ENCODE results near the gene C5.
"Not testable (repeated sequence)": the region's sequence is repeated elsewhere in the genome, so short reads cannot be mapped to it uniquely, and the experiment has no call there.

C5 gene

GRCh38 chr9:120983259-120983837, 66.7 kb downstream of the C5 start:
- in situ Hi-C loops (cut with MboI; ENCODE audit: low sequenced_read_pairs): loop anchor here (25.0 kb wide), 1 partner anchor 404 kb away; no protein-coding TSS in a partner anchor

GRCh38 chr9:120982836-120983235, 67.2 kb downstream of the C5 start:
- in situ Hi-C loops (cut with MboI; ENCODE audit: low sequenced_read_pairs): loop anchor here (25.0 kb wide), 1 partner anchor 404 kb away; no protein-coding TSS in a partner anchor

- in situ Hi-C loops (cut with MboI; ENCODE audit: low sequenced_read_pairs): loop anchor here (25.0 kb wide), 1 partner anchor 406 kb away; no protein-coding TSS in a partner anchor
Observed at GRCh38 chr9:120980951-120981350, 69.1 kb downstream of the C5 start.

GRCh38 chr9:120979797-120980196, 70.3 kb downstream of the C5 start:
- in situ Hi-C loops (cut with MboI; ENCODE audit: low sequenced_read_pairs): loop anchor here (25.0 kb wide), 1 partner anchor 408 kb away; no protein-coding TSS in a partner anchor

- in situ Hi-C loops (cut with MboI; ENCODE audit: low sequenced_read_pairs): loop anchor here (25.0 kb wide), 1 partner anchor 408 kb away; no protein-coding TSS in a partner anchor
Observed at GRCh38 chr9:120978987-120979386, 71.1 kb downstream of the C5 start.

- in situ Hi-C loops (cut with MboI; ENCODE audit: low sequenced_read_pairs): loop anchor here (25.0 kb wide), 1 partner anchor 410 kb away; no protein-coding TSS in a partner anchor
Observed at GRCh38 chr9:120977321-120977720, 72.8 kb downstream of the C5 start.

- in situ Hi-C loops (cut with MboI; ENCODE audit: low sequenced_read_pairs): loop anchor here (25.0 kb wide), 1 partner anchor 412 kb away; no protein-coding TSS in a partner anchor
Observed at GRCh38 chr9:120974921-120975320, 75.2 kb downstream of the C5 start.

- in situ Hi-C loops (cut with MboI; ENCODE audit: low sequenced_read_pairs): no loop called here
Observed at GRCh38 chr9:120974181-120974580, 75.9 kb downstream of the C5 start.

- in situ Hi-C loops (cut with MboI; ENCODE audit: low sequenced_read_pairs): no loop called here
Observed at GRCh38 chr9:120971938-120972337, 78.1 kb downstream of the C5 start.

- in situ Hi-C loops (cut with MboI; ENCODE audit: low sequenced_read_pairs): not testable (repeated sequence)
Observed at GRCh38 chr9:120971471-120971870, 78.6 kb downstream of the C5 start.

GRCh38 chr9:120970244-120970643, 79.8 kb downstream of the C5 start:
- in situ Hi-C loops (cut with MboI; ENCODE audit: low sequenced_read_pairs): no loop called here

- in situ Hi-C loops (cut with MboI; ENCODE audit: low sequenced_read_pairs): no loop called here
Observed at GRCh38 chr9:120966013-120966369, 84.1 kb downstream of the C5 start.

GRCh38 chr9:120965344-120966012, 84.6 kb downstream of the C5 start:
- in situ Hi-C loops (cut with MboI; ENCODE audit: low sequenced_read_pairs): no loop called here

GRCh38 chr9:120961936-120962335, 88.1 kb downstream of the C5 start:
- in situ Hi-C loops (cut with MboI; ENCODE audit: low sequenced_read_pairs): no loop called here

- in situ Hi-C loops (cut with MboI; ENCODE audit: low sequenced_read_pairs): no loop called here
Observed at GRCh38 chr9:120960001-120960400, 90.1 kb downstream of the C5 start.

GRCh38 chr9:120956862-120957261, 93.2 kb downstream of the C5 start:
- in situ Hi-C loops (cut with MboI; ENCODE audit: low sequenced_read_pairs): no loop called here

- in situ Hi-C loops (cut with MboI; ENCODE audit: low sequenced_read_pairs): no loop called here
Observed at GRCh38 chr9:120951960-120952618, 98.0 kb downstream of the C5 start.

GRCh38 chr9:120950421-120951388, 99.4 kb downstream of the C5 start:
- in situ Hi-C loops (cut with MboI; ENCODE audit: low sequenced_read_pairs): no loop called here

GRCh38 chr9:120949290-120949689, 100.8 kb downstream of the C5 start:
- in situ Hi-C loops (cut with MboI; ENCODE audit: low sequenced_read_pairs): loop anchor here (25.0 kb wide), 1 partner anchor 187 kb away; no protein-coding TSS in a partner anchor

- in situ Hi-C loops (cut with MboI; ENCODE audit: low sequenced_read_pairs): loop anchor here (25.0 kb wide), 1 partner anchor 187 kb away; no protein-coding TSS in a partner anchor
Observed at GRCh38 chr9:120948824-120949223, 101.3 kb downstream of the C5 start.

Measured in HL-60/S4 treated with phorbol 12-myristate 13-acetate at 8.2 ng/mL for 4 days and 3 days (cell line).